ENCODE results near the gene CEBPZOS. TPM values are rescaled to one million over a fixed set of nuclear protein-coding genes. Genes with fewer than 3 reads are reported as not detected.

CEBPZOS gene
- total and polyA plus RNA-seq, 9 of the 15 experiments (the other 6 are each of a cell fraction or from before 2014, with no cell fraction given) = 21.7 to 64.8 (median 46.7) TPM

- TF ChIP-seq HMGXB4 (CRISPR knock-in tag; IDR thresholded peaks at IDR 0.05) (peak; percentile 89; the same call in 1 of the 2 replicates), DIDO1 (tag; IDR thresholded peaks at IDR 0.05; ENCODE audit: low read depth) (no peak), ERF (CRISPR knock-in tag; IDR thresholded peaks at IDR 0.05) (peak; percentile 72; the same call in 1 of the 2 replicates), DNMT1 (IDR thresholded peaks at IDR 0.05) (no peak), ILF3 (IDR thresholded peaks at IDR 0.05; ENCODE audit: borderline replicate concordance) (no peak), ZNF589 (CRISPR knock-in tag; IDR thresholded peaks at IDR 0.05; ENCODE audit: low read depth) (no peak), NKRF (IDR thresholded peaks at IDR 0.05; ENCODE audit: borderline replicate concordance) (peak; percentile 50; the same call in 1 of the 2 replicates), GABPB1 (CRISPR knock-in tag; IDR thresholded peaks at IDR 0.05) (peak; percentile 90), ZNF24 (IDR thresholded peaks at IDR 0.05) (no peak), ZNF212 (CRISPR knock-in tag; IDR thresholded peaks at IDR 0.05) (no peak), SRSF1 (IDR thresholded peaks at IDR 0.05; ENCODE audit: low read depth, low read length) (no peak), AFF1 (IDR thresholded peaks at IDR 0.05; ENCODE audit: low read depth in 1 of 2, partially characterized antibody in 2 of 2) (no peak), ZFP1 (CRISPR knock-in tag; IDR thresholded peaks at IDR 0.05) (no peak), E2F4 (CRISPR knock-in tag; IDR thresholded peaks at IDR 0.05; ENCODE audit: low read depth) (peak; percentile 78), NFIC (IDR thresholded peaks at IDR 0.05) (no peak), PHF8 (IDR thresholded peaks at IDR 0.05; ENCODE audit: borderline replicate concordance, low read length) (peak; percentile 89; the same call in 1 of the 2 replicates)
Observed at GRCh38 chr2:37196320-37197195, at the start of gene CEBPZOS (continued).
